ENCODE measurements around the gene TUBB1. TPM values are rescaled to one million over a fixed set of nuclear protein-coding genes. Genes with fewer than 3 reads are reported as not detected.

Gene TUBB1
- total and polyA plus RNA-seq, 2 of the 4 experiments (the other 2 are of a cell fraction) = not detected

- Histone ChIP-seq H3K56ac (ENCODE audit: extremely low read depth, insufficient read depth, low read length) (no peak overlapping the region), H2BK5ac (ENCODE audit: low read depth, low read length, poor library complexity, severe bottlenecking) (no peak overlapping the region), H3K9me1 (ENCODE audit: insufficient read depth, low read length) (peaks cover 20% of the 10 kb centered on the region), H2AFZ (replicated peaks; ENCODE audit: low read length, poor library complexity) (no peak overlapping the region), H3K4me3 (ENCODE audit: insufficient read depth, low read depth, low read length) (no peak overlapping the region), H3K9ac (ENCODE audit: low read depth, low read length) (no peak overlapping the region), H3K4me1 (ENCODE audit: control insufficient read depth, insufficient read depth, low read length) (peaks cover 6% of the 10 kb centered on the region; the same call in 1 of the 2 replicates), H4K91ac (ENCODE audit: insufficient read depth, low read depth, low read length) (no peak overlapping the region), H2BK15ac (ENCODE audit: low read depth, low read length) (no peak overlapping the region), H3K9me3 (ENCODE audit: control insufficient read depth, insufficient read depth, low read length) (no peaks in the 10 kb centered on the region), H4K8ac (ENCODE audit: low read depth in 2 of 2, low read length in 2 of 2) (no peak overlapping the region), H3K27ac (ENCODE audit: insufficient read depth, low read length) (no peak overlapping the region), H3K79me1 (ENCODE audit: low read depth in 1 of 2, low read length in 2 of 2) (peaks cover 18 to 48% of the 10 kb centered on the region in 2 experiments), H3K27me3 (ENCODE audit: control insufficient read depth, insufficient read depth, low read length) (no peaks in the 10 kb centered on the region), H3K36me3 (ENCODE audit: control insufficient read depth, insufficient read depth, low read length) (peaks cover 72% of the 10 kb centered on the region), H3K18ac (ENCODE audit: low read depth, low read length) (no peak overlapping the region), H2AK9ac (replicated peaks; ENCODE audit: low read depth, low read length, poor library complexity) (no peak overlapping the region), H3K23ac (ENCODE audit: low read depth, low read length) (no peak overlapping the region; the same call in 1 of the 2 replicates), H2BK120ac (ENCODE audit: low read depth, low read length) (no peak overlapping the region), H3K4me2 (ENCODE audit: low read depth, low read length) (no peak overlapping the region), H3K4ac (ENCODE audit: low read depth, low read length) (no peak overlapping the region), H4K20me1 (ENCODE audit: insufficient read depth, low read length) (peaks cover 15% of the 10 kb centered on the region), H2BK20ac (ENCODE audit: low read depth, low read length) (no peak overlapping the region), H2AK5ac (ENCODE audit: low read depth, low read length) (no peak overlapping the region), H3K14ac (replicated peaks; ENCODE audit: low read depth, low read length) (no peak overlapping the region), H4K5ac (ENCODE audit: low read depth, low read length) (no peak overlapping the region)
- no CpG with 5 or more reads among the region's 3 CpGs for WGBS, 2 experiments (ENCODE audit: extremely low coverage in 2 of 2, insufficient read length in 1 of 2)
- ChIA-PET POLR2A (ENCODE audit: unreplicated experiment) (interaction anchor here (0.6 kb wide), 1 partner anchor 10 kb away, joined by 3 read pairs; no protein-coding TSS in a partner anchor), CTCF (interaction anchor here (0.8 kb wide), 1 partner anchor 85 kb away, joined by 4 read pairs; no protein-coding TSS in a partner anchor)
- no peak for ATAC-seq (ENCODE audit: low read depth)
- TF ChIP-seq CTCF (conservative IDR thresholded peaks at IDR 0.05; ENCODE audit: low read depth, low read length) (no peak), BHLHE40 (IDR thresholded peaks at IDR 0.05; ENCODE audit: low read depth, low read length) (no peak), FOS (IDR thresholded peaks at IDR 0.05; ENCODE audit: low read depth, low read length) (no peak), CHD1 (IDR thresholded peaks at IDR 0.05; ENCODE audit: low read depth, low read length) (no peak), RAD21 (IDR thresholded peaks at IDR 0.05; ENCODE audit: low read length) (no peak), MXI1 (IDR thresholded peaks at IDR 0.05; ENCODE audit: borderline replicate concordance, low read depth, low read length) (no peak), CEBPB (IDR thresholded peaks at IDR 0.05; ENCODE audit: low read depth, low read length) (no peak), SMC3 (IDR thresholded peaks at IDR 0.05; ENCODE audit: low read depth, low read length) (no peak), MAFK (IDR thresholded peaks at IDR 0.05; ENCODE audit: low read depth, low read length) (no peak), POLR2A (IDR thresholded peaks at IDR 0.05; ENCODE audit: low read depth, low read length) (no peak), RCOR1 (IDR thresholded peaks at IDR 0.05; ENCODE audit: insufficient replicate concordance, low read length) (no peak), RFX5 (IDR thresholded peaks at IDR 0.05; ENCODE audit: low read depth, low read length) (no peak), MAZ (IDR thresholded peaks at IDR 0.05; ENCODE audit: borderline replicate concordance, low read depth, low read length) (no peak), NFE2L2 (IDR thresholded peaks at IDR 0.05; ENCODE audit: low read depth, low read length) (no peak)
- TF ChIP-seq, protein P1, sequence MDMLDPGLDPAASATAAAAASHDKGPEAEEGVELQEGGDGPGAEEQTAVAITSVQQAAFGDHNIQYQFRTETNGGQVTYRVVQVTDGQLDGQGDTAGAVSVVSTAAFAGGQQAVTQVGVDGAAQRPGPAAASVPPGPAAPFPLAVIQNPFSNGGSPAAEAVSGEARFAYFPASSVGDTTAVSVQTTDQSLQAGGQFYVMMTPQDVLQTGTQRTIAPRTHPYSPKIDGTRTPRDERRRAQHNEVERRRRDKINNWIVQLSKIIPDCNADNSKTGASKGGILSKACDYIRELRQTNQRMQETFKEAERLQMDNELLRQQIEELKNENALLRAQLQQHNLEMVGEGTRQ (IDR thresholded peaks at IDR 0.05; ENCODE audit: low read depth, low read length) = no peak
- TF ChIP-seq, protein P2, sequence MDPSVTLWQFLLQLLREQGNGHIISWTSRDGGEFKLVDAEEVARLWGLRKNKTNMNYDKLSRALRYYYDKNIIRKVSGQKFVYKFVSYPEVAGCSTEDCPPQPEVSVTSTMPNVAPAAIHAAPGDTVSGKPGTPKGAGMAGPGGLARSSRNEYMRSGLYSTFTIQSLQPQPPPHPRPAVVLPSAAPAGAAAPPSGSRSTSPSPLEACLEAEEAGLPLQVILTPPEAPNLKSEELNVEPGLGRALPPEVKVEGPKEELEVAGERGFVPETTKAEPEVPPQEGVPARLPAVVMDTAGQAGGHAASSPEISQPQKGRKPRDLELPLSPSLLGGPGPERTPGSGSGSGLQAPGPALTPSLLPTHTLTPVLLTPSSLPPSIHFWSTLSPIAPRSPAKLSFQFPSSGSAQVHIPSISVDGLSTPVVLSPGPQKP (IDR thresholded peaks at IDR 0.05; ENCODE audit: borderline replicate concordance, low read depth, low read length) = no peak
- intact Hi-C loops (cut with micrococcal nuclease) = no loop called here
- in situ Hi-C loops (cut with MboI; ENCODE audit: low sequenced_read_pairs) = no loop called here
- dilution Hi-C loops (cut with HindIII; ENCODE audit: low sequenced_read_pairs, unreplicated experiment) = no loop called here
- DNase-seq = no peak
- no TSS peak for BruUV-seq (replicated peaks)
Measured at GRCh38 chr20:58992911-58993310, 26.3 kb upstream of the TUBB1 start.

All from IMR-90 (cell line).